PC-9 (cell line): Measurements from ENCODE around the gene PPM1N.

ENCODE experiments used
- CTCF ChIP-seq: fragments of 200-600 bp; sonication (generic); conservative IDR thresholded peaks from 2 replicates; pipeline ENCODE4 v1.6.1; 2017; ENCODE audit warnings: mixed run types, antibody characterized with exemption, mild to moderate bottlenecking, moderate library complexity
- EZH2 ChIP-seq: fragments of 200-600 bp; sonication (generic); IDR thresholded peaks from 2 replicates; pipeline ENCODE4 v1.8.0; 2017; ENCODE audit warnings: antibody characterized with exemption, low read depth

GRCh38 chr19:45502111-45502510, 3.9 kb downstream of the PPM1N start:
- no peak for TF ChIP-seq CTCF
- TF ChIP-seq EZH2 = no peak
